GM23248 (cell line): ENCODE results near the gene WDR76.

ENCODE experiments used
- EZH2 ChIP-seq: fragments of 200-600 bp; sonication (generic); IDR thresholded peaks from 2 replicates; pipeline ENCODE4 v1.6.1; 2018; ENCODE audit warnings: antibody characterized with exemption, mild to moderate bottlenecking; ENCODE audit not compliant: insufficient read depth, poor library complexity, severe bottlenecking
- EZH2phosphoT487 ChIP-seq: fragments of 200-600 bp; sonication (generic); IDR thresholded peaks from 2 replicates; pipeline ENCODE4 v1.6.1; 2018; ENCODE audit warnings: antibody characterized with exemption, moderate library complexity, mild to moderate bottlenecking, low read depth; ENCODE audit not compliant: insufficient read depth

DNA sequence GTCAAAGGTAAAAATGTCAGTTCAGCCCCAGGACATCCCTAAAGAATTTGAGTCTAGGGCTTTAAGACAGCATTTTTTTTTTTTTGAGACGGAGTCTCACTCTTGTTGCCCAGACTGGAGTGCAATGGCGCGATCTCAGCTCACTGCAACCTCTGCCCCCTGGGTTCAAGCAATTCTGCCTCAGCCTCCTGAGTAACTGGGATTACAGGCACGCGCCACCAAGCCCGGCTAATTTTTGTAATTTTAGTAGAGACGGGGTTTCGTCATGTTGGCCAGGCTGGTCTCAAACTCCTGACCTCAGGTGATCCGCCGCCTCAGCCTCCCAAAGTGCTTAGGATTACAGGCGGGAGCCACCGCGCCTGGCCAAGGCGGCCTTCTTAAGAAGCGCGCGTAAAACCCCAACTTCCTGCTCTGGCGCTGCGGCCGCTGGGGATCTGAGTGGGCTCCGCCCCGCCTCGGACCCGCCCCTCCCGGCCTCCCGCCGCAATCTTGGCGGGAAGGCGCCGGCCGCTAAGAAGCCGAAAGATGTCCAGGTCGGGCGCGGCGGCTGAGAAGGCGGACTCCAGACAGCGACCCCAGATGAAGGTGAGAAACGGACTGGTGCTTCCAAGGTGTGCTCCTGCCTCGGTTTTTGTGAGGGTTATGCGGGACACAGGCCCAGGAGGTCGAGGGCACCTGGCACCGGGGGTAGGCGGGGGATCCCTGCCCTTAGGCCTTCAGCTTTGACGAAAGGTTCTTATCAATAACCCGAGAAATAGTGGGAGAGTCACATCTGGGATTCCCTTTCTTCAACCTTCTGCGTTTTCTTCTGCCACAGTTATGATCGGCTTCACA is at the start of gene WDR76:
- TF ChIP-seq EZH2 (no peak), EZH2phosphoT487 (no peak)
